GM21786 (cell line): Measurements from ENCODE around the gene ZNF319.

ENCODE experiments used
- ATAC-seq: cut with Tn5 transposase; IDR thresholded peaks from one replicate; pipeline ENCODE4 v1.9.1; 2021; ENCODE audit not compliant: unreplicated experiment

Gene ZNF319

DNA sequence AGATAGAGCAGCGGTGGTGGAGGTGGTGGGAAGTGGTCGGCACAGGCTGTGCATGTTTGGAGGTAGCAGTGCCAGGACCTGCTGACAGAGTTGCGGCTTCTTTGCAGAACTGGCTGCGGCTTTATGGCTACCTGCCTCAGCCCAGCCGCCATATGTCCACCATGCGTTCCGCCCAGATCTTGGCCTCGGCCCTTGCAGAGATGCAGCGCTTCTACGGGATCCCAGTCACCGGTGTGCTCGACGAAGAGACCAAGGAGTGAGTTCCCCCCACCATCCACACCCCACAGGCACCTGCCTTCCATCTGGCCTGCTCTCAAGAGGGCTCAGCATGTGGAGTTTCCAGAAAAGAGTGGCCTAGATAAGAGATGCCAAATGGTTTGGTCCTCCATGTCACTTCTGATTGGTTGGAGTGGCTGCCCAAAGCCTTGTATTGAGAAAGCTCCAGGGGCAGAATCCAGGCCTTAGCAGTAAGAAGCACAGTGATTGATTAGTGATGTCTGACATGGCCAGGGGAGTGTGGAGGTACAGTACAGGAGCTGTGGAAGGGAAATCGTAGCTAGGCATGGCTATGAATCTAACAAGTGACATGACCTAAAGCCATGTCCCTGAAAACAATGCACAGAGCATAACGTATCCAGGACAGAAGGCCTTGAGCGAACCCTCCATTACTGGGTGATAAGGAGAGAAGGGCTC lies 37.0 kb upstream of the ZNF319 start:
- no peak for ATAC-seq

DNA sequence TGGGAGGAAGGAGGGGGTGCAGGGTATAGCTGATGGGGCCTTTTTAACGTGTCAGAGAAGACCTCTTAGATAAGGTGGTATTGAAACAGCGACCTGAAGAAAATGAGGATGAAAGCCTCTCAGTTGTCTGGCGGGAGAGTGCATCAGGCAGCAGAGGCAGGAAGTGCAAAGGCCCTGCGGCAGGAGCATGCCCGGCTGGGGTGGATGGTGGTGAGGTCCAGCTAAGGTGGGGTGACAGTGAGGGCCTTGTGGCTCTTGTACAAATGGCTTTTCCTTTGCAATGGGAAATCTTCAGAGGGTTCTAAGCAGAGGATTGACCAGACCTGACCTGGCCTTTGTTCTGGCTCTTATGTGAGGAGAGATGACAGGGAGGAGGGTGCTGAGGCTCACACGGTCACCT lies 36.5 kb upstream of the ZNF319 start:
- no peak for ATAC-seq

DNA sequence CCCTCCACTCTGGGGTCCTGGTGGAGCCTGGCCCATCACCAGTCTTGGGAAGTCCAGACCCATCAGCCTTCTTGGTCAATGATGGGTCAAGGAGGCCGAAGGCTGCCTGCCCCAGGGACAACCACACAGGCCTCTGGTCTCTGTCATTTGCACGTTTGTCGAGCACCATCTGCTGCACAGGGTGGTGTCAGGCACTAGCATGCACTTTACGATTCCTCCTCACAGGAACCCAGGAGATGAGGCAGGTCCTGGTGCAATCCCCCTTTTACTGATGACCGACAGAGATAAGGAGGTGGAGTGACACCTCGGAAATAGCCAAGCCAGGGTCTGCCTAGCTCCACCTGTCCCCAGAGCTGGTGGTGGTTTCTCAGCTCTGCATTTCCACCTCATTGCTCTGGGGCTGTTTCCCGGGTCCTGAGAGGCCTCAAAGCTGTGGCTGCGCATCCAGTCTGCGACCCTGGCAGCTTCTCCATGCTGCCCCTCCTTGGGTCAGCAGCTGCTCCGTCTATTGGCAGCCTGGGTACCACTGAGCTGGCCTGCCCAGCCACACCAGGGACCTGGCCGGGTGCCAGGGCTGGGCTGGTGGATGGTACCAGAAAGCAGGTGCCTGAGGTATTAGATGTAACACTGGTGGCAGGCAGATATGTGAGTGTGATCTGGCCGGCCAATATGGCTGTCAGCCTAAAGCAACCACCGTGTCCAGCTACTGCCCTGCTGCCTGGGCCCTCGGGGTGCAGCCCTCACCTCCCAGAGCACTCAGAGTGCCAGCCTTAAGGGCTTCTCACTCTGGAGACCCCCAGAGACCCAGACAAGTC lies 35.1 kb upstream of the ZNF319 start:
- ATAC-seq: no peak

DNA sequence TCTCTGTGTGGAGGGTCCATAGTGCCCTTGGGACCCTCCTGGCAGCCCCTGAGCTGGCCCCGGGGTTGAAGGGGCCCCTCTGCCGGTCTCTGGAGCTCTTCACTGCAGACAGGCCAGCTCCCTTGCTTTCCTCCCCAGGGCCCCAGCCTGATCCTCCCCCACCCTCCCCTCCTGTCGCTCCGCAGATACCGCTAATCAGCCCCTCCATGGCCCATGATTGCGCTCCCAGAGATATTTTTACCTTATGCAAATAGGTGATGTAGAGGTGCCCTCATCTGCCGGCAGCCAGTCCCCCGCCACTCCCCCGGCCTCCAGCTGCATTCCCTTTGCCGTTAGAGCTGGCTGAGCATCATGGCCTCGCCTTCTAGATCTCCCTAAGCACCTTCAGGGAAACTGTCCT lies 34.3 kb upstream of the ZNF319 start:
- no peak for ATAC-seq

DNA sequence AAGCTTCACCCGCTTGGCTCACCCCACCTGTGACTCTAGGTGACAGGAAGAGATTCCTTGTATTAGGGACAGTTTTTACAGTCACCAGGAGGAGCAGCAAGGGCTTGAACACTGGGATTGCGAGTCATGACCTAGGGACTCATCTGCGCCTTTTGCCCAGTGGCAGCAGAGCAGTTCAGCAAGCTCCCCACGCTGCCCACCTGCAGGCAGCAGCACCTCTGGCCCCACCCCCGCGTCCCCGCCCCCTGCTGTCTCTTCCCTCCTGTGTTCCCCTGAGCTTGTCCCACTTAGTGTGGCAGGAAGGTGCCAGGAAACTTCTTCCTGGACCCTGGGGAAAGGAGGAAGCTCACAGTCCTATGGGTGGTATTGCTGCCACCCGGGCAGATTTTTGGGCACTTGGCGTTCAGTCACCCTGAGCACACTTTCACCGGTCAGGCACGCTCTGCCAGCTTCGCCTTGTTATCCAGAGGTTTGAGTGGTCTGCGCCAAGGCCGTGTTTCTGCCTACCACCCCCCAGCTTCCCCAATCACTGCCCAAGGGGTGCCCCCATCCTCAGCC lies 33.7 kb upstream of the ZNF319 start:
- ATAC-seq: no peak

GRCh38 chr16:58032710-58033293 lies 32.3 kb upstream of the ZNF319 start:
- ATAC-seq: no peak

DNA sequence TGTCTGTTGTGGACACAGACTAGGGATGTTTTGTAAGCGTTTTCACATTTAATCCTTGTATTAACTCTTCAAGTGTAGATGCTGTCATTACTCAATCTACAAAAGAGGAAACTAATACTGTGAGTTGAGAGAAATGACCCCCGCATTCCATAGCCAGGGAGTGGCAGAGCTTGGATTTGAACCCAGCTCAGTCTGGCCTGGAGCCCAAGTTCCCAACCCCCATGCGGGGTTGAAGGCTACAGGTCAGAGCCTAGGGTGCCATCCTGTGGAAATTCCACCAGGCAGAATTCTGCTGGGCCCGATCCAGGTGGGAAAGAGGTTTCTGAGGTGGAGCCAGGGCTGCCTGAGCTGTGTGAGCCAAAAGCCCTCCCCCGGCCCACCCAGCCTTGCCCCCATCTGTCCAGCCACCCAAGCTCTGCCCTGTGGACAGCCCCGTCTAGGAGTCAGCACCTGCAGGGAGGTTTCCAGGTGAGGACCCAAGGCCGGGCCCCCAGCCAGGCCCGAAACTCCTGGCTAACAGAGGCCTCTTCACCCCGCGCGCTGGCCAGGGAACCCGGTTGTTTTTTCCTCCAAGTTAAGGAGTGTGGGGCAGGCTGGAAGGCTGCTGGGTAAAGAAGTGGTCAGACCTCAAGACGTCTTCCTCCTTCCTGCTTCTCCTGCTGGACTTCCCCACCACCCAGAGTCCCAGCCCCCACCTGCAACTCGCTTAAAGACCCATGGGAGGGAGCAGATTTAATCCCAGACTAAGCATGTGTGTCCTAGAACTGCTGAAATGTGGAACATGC lies 30.7 kb upstream of the ZNF319 start:
- no peak for ATAC-seq

DNA sequence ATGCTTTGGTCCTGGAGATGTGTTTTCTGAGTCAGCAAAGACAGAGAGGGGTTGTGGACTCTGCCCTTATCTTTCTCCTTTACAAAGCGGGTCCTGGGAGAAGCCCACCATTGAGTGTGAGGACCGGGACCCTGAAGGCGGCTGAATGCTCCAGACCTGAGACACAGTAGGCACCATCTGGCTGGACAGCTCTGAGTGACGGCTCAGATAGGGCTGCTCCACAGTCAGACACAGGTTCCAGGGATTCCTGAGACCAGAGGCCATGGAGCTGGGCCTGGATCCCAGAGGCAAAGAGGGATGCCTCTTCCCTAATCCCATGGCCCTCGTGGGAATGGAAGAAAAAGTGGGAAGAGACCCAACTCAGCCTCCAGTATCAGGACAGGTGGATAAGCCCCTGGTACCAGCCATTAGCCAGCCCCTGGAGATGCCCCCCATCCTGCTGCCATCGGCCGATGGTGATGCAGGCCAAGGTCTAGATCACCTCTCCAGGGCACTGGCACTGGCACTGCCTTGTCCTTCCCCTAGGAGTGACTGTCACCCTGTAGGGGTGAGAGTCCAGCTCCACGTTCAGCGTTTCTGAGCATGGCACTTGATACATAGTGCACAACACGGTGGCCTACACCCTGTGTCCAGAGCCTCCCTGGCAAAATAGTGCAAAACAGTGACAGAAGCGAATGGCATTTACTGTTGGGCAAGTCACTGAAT lies 29.8 kb upstream of the ZNF319 start:
- no peak for ATAC-seq

DNA sequence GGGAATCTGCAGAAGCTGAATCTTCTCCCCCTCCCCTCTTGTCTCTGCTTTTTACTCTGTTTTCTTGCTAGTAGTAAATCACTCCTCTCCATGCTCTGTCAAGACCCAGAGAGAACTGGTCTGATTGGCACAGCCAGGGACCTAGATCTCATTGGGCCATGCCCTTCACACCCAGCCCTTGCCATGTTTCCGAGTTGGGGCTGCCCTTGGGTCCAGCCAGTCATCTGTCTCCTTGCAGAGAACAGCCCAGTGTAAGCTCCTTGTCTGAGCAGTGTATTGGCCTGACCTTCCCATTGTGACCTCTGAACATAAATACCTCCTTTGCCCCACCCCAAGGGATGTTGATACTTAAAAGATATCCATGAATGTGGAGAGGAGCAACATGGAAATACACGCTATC lies 28.9 kb upstream of the ZNF319 start:
- no peak for ATAC-seq

- ATAC-seq: no peak
Observed at GRCh38 chr16:58028541-58029070, 28.1 kb upstream of the ZNF319 start.

- no peak for ATAC-seq
Observed at GRCh38 chr16:58027916-58028455, 27.5 kb upstream of the ZNF319 start.

GRCh38 chr16:58027161-58027915 lies 26.9 kb upstream of the ZNF319 start:
- no peak for ATAC-seq

- no peak for ATAC-seq
Observed at GRCh38 chr16:58026705-58027160, 26.3 kb upstream of the ZNF319 start.

GRCh38 chr16:58026139-58026704 lies 25.8 kb upstream of the ZNF319 start:
- no peak for ATAC-seq

- peak; percentile 49 for ATAC-seq
Observed at GRCh38 chr16:58025351-58026138, 25.1 kb upstream of the ZNF319 start, which contains the start of gene MMP15. TSS of gene MMP15 (plus strand) at chr16:58025754. CDS start at chr16:58026351, 597 bp downstream.

DNA sequence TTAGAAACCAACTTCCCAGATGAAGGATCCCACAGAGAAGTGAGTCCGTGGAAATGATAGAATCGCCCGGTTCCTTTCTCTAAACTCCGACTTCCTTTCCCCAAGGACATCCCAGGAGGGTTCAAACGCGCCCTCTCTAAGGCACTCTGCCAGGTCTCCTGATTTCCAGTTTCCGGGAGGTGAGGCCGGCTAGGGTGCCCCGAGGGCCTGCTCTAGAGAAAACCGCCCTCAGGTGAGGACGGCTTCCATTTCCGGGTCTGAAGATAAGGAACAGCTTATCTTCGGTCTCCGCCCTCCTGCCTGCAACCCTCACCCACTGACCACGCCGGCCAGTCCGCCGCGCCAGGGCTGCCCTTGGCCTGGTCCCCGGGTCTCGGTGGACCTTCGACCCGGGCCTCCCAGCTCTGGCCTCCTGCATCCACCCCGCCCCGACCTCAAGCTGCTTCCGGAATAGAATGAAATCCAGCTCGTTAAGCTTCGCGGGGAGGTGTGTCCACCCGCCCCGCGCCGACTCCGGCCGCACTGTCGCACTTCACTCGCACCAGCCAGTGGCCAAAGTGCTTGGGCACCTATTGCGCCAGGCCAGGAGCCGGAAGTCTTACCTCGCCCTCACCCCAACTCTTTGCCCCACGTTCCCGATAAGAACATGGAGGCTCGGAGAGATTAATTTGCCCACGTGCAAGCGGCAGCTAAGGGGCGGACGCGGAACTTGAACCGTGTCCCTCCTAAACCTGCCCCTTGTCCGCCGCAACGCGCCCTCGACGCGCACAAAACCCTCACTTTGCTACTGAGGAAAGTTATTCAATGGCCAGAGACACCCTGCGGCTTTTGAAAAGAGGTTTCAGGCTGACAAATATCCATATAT lies 24.2 kb upstream of the ZNF319 start:
- no peak for ATAC-seq
